Gastrocnemius medialis (tissue), 4 donors: Measurements from ENCODE around the gene BICDL2.

Experiments used
- CTCF ChIP-seq, 5 experiments: fragments of 450-650 bp in 3 of 5; fragments of 200-600 bp in 2 of 5; sonication (generic) in 2 of 5; IDR thresholded peaks in 4 of 5; conservative IDR thresholded peaks in 1 of 5; 1 replicate in 4 of 5; 2 replicates in 1 of 5; pipeline ENCODE4 v1.5.1; 2016 to 2019; ENCODE audit warnings: antibody characterized with exemption in 5 of 5, mild to moderate bottlenecking in 3 of 5, moderate library complexity in 3 of 5
- POLR2A ChIP-seq, 2 donors: fragments of 450-650 bp; IDR thresholded peaks; one replicate each; pipeline ENCODE4 v1.6.1; 2017; ENCODE audit warnings: antibody characterized with exemption in 2 of 2, mild to moderate bottlenecking in 2 of 2, moderate library complexity in 2 of 2

DNA sequence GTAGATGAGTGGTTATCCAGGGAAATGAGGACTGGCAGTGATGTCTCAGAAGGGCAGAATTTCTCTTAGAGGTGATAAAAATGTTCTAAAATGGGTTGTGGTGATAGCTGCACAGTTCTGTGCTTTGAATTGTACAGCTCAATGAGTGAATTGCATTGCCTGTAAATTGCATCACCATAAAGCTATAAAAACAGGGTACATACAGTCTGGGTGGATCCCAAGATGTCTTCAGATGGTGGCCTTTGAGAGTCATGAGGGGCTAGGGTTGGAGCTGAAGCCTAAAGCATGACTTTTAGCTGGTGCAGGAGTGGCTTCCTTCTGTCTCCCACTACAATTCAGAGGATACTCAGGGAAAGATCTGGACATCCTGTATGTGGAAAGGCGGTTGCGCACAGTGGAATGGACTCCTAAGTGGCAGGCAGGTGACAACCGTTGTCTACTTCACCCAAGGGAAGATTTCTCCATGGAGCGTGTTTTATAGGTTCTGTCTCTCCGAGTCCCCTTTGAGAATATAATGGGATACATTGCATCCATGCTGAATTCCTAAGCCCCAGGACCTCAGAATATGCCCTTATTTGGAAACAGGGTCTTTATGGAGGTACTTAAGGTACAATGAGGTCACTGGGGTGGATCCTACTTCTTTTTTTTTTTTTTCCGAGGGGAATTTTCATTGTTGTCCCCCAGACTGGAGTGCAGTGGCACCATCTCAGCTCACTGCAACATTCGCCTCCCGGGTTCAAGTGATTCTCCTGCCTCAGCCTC, 27.1 kb upstream of the BICDL2 start:
- TF ChIP-seq CTCF (IDR thresholded peaks at IDR 0.05 in 4 of 5, conservative IDR thresholded peaks at IDR 0.05 in 1 of 5) (no peak), POLR2A (IDR thresholded peaks at IDR 0.05) (no peak)
